K562 (cell line): ENCODE data around the gene C19orf12. TPM values are rescaled to one million over a fixed set of nuclear protein-coding genes. Genes with fewer than 3 reads are reported as not detected.
A peak's percentile ranks its signal among the peaks of the same experiment; 100 is the strongest.

Experiments
- BCOR ChIP-seq: fragments of 450-650 bp; IDR thresholded peaks from 2 replicates; pipeline ENCODE4 v1.6.1; 2016
- CBFA2T2 ChIP-seq: fragments of 450-650 bp; conservative IDR thresholded peaks from 2 replicates; pipeline ENCODE4 v1.6.1; 2017; ENCODE audit warnings: mild to moderate bottlenecking
- CHD4 ChIP-seq: fragments of 200-600 bp; sonication (generic); IDR thresholded peaks from 3 replicates; pipeline ENCODE4 v1.6.1; 2012; ENCODE audit warnings: low read depth, mild to moderate bottlenecking, mixed read lengths, low read length, inconsistent platforms; ENCODE audit not compliant: insufficient read depth, insufficient replicate concordance, poor library complexity, severe bottlenecking
- CTBP1 ChIP-seq: fragments of 450-650 bp; IDR thresholded peaks from 2 replicates; pipeline ENCODE4 v1.6.1; 2016; ENCODE audit warnings: borderline replicate concordance
- FOS ChIP-seq: IDR thresholded peaks from 3 replicates; pipeline ENCODE4 v1.6.1; 2011; ENCODE audit not compliant: insufficient read length; ENCODE audit errors: extremely low read depth
- GATA2 ChIP-seq: sonication (generic); formaldehyde crosslinking; IDR thresholded peaks from 2 replicates; pipeline ENCODE4 v1.4.0; 2020; ENCODE audit warnings: mild to moderate bottlenecking, missing genetic modification reagents
- GTF2E2 ChIP-seq: fragments of 200-800 bp; sonication (Bioruptor generic); IDR thresholded peaks from 2 replicates; pipeline ENCODE4 v1.6.1; 2016; ENCODE audit warnings: missing genetic modification characterization, missing compliant biosample characterization
- ILK ChIP-seq: fragments of 450-650 bp; IDR thresholded peaks from 2 replicates; pipeline ENCODE4 v1.6.1; 2016; ENCODE audit warnings: missing genetic modification characterization, low read depth, mild to moderate bottlenecking, missing compliant biosample characterization, moderate library complexity, borderline replicate concordance
- KDM5B ChIP-seq: fragments of 200-600 bp; sonication (generic); IDR thresholded peaks from 2 replicates; pipeline ENCODE4 v1.6.1; 2012; ENCODE audit warnings: low read depth, mild to moderate bottlenecking, moderate library complexity, low read length, control low read depth, inconsistent platforms; ENCODE audit not compliant: insufficient replicate concordance
- MAFG ChIP-seq: fragments of 450-650 bp; conservative IDR thresholded peaks from 2 replicates; pipeline ENCODE4 v1.6.1; 2016; ENCODE audit warnings: missing genetic modification characterization, missing compliant biosample characterization
- MCM2 ChIP-seq: fragments of 450-650 bp; IDR thresholded peaks from 2 replicates; pipeline ENCODE4 v1.6.1; 2017; ENCODE audit warnings: low read depth, mild to moderate bottlenecking
- MXD1 ChIP-seq: fragments of 250-450 bp; sonication (Bioruptor Pico); IDR thresholded peaks from 2 replicates; pipeline ENCODE4 v1.8.0; 2021; ENCODE audit warnings: borderline replicate concordance, mild to moderate bottlenecking, moderate library complexity; ENCODE audit not compliant: poor library complexity, severe bottlenecking
- NUFIP1 ChIP-seq: fragments of 450-650 bp; IDR thresholded peaks from 2 replicates; pipeline ENCODE4 v1.6.1; 2018; ENCODE audit not compliant: partially characterized antibody
- PHF8 ChIP-seq: fragments of 200-600 bp; sonication (generic); IDR thresholded peaks from 2 replicates; pipeline ENCODE4 v1.6.1; 2012; ENCODE audit warnings: mixed run types, mild to moderate bottlenecking, inconsistent platforms, low read length, moderate library complexity, borderline replicate concordance
- PML ChIP-seq: IDR thresholded peaks from 2 replicates; pipeline ENCODE4 v1.6.1; 2012; ENCODE audit warnings: low read length, inconsistent platforms
- POLR2A ChIP-seq: fragments of 450-650 bp; conservative IDR thresholded peaks from 2 replicates; pipeline ENCODE4 v1.6.1; 2016
- POLR2AphosphoS2 ChIP-seq: IDR thresholded peaks from 2 replicates; pipeline ENCODE4 v1.6.1; 2012; ENCODE audit warnings: low read length, improper control_type of control experiment
- STAG1 ChIP-seq: sonication (generic); formaldehyde crosslinking; IDR thresholded peaks from 2 replicates; pipeline ENCODE4 v1.5.0; 2020; ENCODE audit warnings: missing genetic modification reagents, borderline replicate concordance
- ZBTB8A ChIP-seq: fragments of 450-650 bp; IDR thresholded peaks from 2 replicates; pipeline ENCODE4 v1.6.1; 2018; ENCODE audit warnings: mild to moderate bottlenecking, moderate library complexity; ENCODE audit not compliant: partially characterized antibody
- ZNF165 ChIP-seq: fragments of 250-450 bp; sonication (Bioruptor Pico); IDR thresholded peaks from 2 replicates; pipeline ENCODE4 v1.4.0; 2020; ENCODE audit warnings: borderline replicate concordance
- ZNF184 ChIP-seq: sonication (generic); formaldehyde crosslinking; IDR thresholded peaks from 2 replicates; pipeline ENCODE4 v1.5.0; 2020; ENCODE audit warnings: missing genetic modification reagents
- ZNF197 ChIP-seq: fragments of 200-800 bp; sonication (Bioruptor generic); IDR thresholded peaks from 2 replicates; pipeline ENCODE4 v1.6.1; 2016; ENCODE audit warnings: low read depth, missing genetic modification characterization, missing compliant biosample characterization
- ZNF232 ChIP-seq: sonication (generic); formaldehyde crosslinking; IDR thresholded peaks from 2 replicates; pipeline ENCODE4 v1.8.0; 2022; ENCODE audit warnings: mild to moderate bottlenecking, missing genetic modification reagents
- ZNF24 ChIP-seq: fragments of 450-650 bp; IDR thresholded peaks from 2 replicates; pipeline ENCODE4 v1.6.1; 2016
- ZNF668 ChIP-seq: fragments of 250-450 bp; sonication (Bioruptor Pico); IDR thresholded peaks from 2 replicates; pipeline ENCODE4 v1.8.0; 2022; ENCODE audit warnings: mild to moderate bottlenecking, inconsistent platforms
- ZNF75A ChIP-seq: fragments of 450-650 bp; formaldehyde crosslinking; IDR thresholded peaks from 2 replicates; pipeline ENCODE4 v1.4.0; 2020; ENCODE audit warnings: mild to moderate bottlenecking
- ZNF830 ChIP-seq: fragments of 250-450 bp; sonication (Bioruptor Pico); IDR thresholded peaks from 2 replicates; pipeline ENCODE4 v1.5.0; 2021; ENCODE audit warnings: mild to moderate bottlenecking
- polyA plus RNA-seq, 8 experiments: library from polyadenylated mRNA; depleted of rRNA in 4 of 8; stranded (reverse) in 5 of 8; unstranded in 3 of 8; fragments of >200 nt; fragmentation: Nextera tagmentation in 2 of 8; fragmentation: Illumina TruSeq in 1 of 8; extraction: Ambion mirVana in 2 of 8; extraction: Trizol in 1 of 8; gene quantifications; 2 replicates each; pipeline versions ENCODE4 v1.2.1 to v1.2.3, GENCODE V29; 2011 to 2014; ENCODE audit warnings: inconsistent platforms in 1 of 8, missing spikeins in 1 of 8
- total RNA-seq, 7 experiments: library from RNA; depleted of rRNA in 6 of 7; stranded (reverse); fragments of >200 nt in 6 of 7; fragmentation: Illumina TruSeq in 2 of 7; extraction: Trizol in 2 of 7; gene quantifications; 2 replicates each; pipeline versions ENCODE4 v1.2.1 to v1.2.3, GENCODE V29; 2011 to 2021; ENCODE audit warnings: low replicate concordance in 1 of 7
- TF ChIP-seq, protein P1 (sequence below): fragments of 200-800 bp; sonication (Bioruptor generic); IDR thresholded peaks from 2 replicates; pipeline ENCODE4 v1.6.1; 2017; ENCODE audit warnings: missing genetic modification characterization, missing compliant biosample characterization

C19orf12 gene
- total and polyA plus RNA-seq, 9 of the 15 experiments (the other 6 are each of a cell fraction or from before 2014, with no cell fraction given) = 1.9 to 14.5 (median 10.2) TPM

DNA sequence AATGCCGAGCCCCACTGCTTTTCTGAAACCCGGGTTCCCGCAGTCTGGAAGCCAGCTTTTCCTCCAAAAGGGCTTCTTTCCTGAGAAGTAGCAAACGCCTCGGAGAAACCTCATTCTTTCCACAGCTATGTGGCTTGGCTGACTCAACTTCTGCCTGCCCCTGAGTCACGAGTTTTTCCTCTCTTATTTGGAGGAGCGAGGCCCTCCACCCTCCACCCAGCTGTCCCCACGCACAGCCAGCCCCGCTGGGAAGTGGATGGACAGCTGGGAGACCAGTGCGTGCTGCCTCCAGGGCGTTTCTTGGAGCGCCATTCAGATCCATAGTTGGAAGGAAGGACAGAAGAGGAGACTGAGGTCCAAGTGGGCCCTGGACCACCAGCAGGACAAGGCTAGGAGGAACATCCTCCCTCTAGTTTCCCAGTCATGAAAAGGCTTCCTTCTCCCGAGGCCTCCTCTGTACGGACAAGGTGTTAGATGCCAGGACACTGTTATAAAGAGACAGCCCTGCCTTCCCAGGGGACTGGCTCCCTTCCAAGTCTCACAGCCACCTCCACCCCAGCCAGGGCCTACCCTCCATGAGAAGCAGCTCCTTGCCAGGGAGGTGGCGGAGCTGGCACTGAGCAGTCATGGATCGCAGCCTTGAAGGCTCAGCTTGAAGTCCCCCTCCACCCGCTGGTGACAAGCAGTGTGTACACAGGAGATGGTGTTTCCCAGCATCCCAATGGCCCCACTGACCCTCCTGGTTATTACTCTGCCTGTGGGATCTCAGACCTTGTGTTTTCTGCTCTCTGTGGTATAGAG lies 52.3 kb downstream of the C19orf12 start (continued):
- TF ChIP-seq, protein P1, sequence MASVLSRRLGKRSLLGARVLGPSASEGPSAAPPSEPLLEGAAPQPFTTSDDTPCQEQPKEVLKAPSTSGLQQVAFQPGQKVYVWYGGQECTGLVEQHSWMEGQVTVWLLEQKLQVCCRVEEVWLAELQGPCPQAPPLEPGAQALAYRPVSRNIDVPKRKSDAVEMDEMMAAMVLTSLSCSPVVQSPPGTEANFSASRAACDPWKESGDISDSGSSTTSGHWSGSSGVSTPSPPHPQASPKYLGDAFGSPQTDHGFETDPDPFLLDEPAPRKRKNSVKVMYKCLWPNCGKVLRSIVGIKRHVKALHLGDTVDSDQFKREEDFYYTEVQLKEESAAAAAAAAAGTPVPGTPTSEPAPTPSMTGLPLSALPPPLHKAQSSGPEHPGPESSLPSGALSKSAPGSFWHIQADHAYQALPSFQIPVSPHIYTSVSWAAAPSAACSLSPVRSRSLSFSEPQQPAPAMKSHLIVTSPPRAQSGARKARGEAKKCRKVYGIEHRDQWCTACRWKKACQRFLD = peak; percentile 86
- TF ChIP-seq POLR2AphosphoS2 = no peak
- TF ChIP-seq ZNF184 = no peak
- TF ChIP-seq MXD1 (CRISPR knock-in tag) = no peak
- peak; percentile 46; the same call in 1 of the 2 replicates for TF ChIP-seq ZNF197 (CRISPR knock-in tag)
- TF ChIP-seq FOS = peak; percentile 32
- no peak for TF ChIP-seq ZBTB8A
- TF ChIP-seq POLR2A = no peak
- TF ChIP-seq KDM5B = no peak
- TF ChIP-seq BCOR = no peak
- TF ChIP-seq GTF2E2 = no peak
- TF ChIP-seq CHD4 = no peak
- TF ChIP-seq MAFG (tag) = no peak
- TF ChIP-seq STAG1 (CRISPR knock-in tag) = no peak
- no peak for TF ChIP-seq ZNF75A
- TF ChIP-seq ZNF830 (CRISPR knock-in tag) = no peak
- peak; percentile 64; the same call in 1 of the 2 replicates for TF ChIP-seq ZNF165 (CRISPR knock-in tag)
- no peak for TF ChIP-seq MCM2
- TF ChIP-seq ZNF232 (CRISPR knock-in tag) = no peak
- TF ChIP-seq PML = no peak
- no peak for TF ChIP-seq ZNF668 (CRISPR knock-in tag)
- no peak for TF ChIP-seq CBFA2T2
- peak; percentile 26; the same call in 1 of the 2 replicates for TF ChIP-seq CTBP1
- no peak for TF ChIP-seq ZNF24
- no peak for TF ChIP-seq GATA2 (CRISPR knock-in tag)
- no peak for TF ChIP-seq ILK (tag)
- no peak for TF ChIP-seq PHF8
- TF ChIP-seq NUFIP1 = no peak
